DMS153 treated with DMSO at 0.1 percent for 48 hours (cell line): ENCODE measurements around the gene CNTN4.

Experiments
- DNase-seq: peaks from one replicate; lab custom pipeline; 2025; ENCODE audit not compliant: unreplicated experiment; lab: John Stamatoyannopoulos, UW

CNTN4 gene

DNA sequence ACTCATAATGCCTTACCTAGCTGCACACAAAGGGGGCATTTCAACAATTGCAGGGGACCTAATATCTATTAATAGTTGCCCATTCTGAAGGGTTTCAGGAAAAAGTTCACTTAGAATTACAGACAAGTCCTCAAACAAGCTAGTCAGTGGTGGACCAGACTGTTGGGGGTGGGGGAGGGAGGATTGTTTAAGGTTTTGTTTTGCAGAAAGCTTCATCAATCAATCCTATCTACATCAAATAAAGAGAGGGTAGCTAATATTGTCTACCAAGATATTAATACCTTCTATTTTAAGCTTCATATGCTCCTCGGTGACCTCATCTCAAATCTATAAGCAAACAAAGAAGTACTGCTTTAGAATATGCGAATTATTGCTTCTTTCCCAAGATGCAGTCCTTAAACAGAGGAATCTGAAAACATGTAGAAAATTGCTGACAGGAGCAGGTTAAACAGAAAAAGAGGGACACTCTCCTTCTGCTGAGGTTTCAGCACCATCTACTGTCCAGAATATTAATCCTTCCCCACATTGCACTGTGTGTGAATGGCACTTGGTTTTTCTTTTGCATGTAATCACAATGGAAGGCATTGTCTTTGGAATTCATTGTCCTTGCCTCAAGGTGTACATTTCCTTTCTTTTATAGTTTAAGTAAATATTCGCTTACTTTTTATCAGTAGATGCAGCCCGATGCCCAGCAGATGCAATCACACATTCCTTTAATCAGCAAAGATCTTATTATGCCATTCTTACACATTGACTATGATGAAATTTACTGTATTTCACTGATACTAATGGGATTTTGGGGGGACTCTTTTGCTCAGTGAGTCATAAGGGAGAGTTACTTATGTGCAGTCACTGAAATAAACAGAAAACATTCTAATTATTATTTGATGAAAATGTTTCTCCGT lies 916.8 kb downstream of the CNTN4 start:
- DNase-seq: no peak

DNA sequence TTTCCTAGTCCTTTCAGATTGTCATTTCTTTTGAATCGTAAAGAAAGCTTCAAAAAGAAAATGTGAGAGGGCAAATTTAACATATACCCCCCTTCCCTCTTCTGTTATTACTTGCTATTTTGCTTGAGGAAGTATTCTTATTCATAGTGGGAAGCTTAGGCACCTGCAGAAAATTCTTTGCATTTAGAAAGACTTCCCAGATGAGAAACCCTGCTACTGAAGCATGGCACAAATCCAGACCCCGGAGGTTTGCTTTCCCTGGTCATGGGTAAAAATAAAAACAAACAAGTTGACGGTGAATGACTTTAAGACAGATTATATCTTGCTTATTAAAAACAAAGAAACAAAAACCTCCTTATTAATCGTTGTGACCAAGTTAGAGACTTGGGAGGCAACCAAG lies 917.6 kb downstream of the CNTN4 start:
- no peak for DNase-seq

DNA sequence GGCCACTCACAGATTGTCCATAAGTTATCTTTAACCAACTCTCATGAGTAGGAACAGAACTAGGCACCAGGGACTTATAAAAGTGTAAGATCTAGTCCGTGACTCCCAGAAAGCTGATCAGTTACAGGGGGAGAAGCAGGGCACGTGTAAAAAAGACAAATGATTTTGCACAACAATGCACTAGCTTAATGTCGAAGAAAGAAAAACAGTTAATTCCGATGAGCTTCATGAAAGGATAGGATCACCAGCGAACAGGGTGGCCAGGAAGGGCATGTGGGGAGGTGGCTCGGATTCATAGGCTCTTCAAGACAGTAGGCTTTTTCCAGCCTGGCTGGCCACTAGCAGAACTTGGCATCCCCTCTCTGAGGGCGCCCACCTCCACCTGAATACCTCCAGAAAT lies 921.5 kb downstream of the CNTN4 start:
- no peak for DNase-seq

DNA sequence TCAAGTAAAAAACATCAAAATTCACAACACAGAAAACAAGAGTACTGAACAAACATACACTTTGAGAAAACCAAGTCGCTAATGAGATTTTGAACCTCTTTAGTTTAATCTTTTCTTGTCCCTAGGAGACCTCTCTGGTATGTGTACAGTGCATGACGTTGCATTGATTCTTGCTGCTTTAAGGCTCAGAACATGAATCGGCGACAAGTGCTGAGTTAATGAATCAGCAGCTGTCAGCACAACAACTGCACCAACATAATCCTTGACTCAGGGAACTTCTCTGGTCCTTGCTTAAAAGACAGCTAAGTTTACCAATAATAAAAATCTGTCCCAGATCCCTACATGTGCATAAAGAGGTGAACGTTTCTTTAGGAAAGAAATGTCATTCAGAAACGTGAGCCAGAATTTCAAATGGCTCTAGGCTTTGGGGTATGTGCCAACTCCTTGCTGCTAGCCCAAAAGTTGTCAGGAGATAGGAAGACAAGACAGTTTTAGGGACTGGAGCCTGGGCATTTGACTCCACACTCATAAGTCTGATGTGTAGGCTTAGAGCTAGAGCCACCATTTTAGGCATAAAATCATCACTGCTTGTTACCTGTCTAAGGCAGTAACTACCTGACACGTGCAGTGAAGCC lies 924.6 kb downstream of the CNTN4 start:
- no peak for DNase-seq

DNA sequence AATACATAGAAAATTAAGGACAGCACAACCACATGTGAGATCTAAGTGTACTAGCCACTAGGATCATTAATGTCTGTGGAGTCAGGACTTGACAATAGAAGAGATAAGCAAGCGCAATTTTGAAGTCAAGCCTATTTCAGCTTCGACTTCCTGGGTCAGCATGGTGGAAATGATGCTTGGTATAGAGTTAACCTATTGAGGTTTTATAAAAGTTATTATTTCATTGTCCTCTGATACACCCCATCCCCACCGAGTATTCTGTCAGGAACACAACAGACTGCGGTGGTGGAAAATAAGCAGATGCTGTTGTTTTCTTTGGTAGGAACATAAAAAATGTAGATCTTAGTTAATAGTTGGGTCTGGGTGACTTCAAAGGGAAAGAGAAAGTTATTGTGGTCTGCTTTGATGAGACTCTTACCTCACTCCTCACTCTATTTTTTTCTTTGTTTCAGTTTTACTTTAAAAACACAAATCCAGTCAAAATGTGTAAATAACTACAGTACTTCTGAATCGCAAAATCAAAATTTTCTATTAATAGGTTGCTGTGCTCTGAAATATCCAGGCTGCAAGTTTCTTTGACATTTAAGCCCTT lies 929.4 kb downstream of the CNTN4 start:
- DNase-seq: no peak

DNA sequence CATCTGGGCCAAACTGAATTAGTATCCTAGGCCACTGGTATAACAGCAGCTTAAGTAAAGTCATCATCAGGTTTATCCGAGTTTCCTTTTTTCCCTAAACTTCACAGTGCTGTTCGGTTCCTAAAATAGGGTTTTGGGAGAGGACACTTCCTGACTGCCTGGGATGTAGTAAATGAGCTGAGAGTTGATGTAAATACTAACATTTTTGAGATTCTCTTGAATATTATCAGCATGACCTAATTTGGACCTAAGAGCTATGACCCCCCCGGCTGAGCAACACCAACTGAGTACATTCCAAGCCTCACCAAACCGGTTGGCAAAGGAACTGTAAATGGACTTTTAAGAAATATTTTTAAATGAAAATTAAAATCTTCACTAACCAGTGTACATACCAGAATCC lies 932.7 kb downstream of the CNTN4 start:
- DNase-seq: no peak

DNA sequence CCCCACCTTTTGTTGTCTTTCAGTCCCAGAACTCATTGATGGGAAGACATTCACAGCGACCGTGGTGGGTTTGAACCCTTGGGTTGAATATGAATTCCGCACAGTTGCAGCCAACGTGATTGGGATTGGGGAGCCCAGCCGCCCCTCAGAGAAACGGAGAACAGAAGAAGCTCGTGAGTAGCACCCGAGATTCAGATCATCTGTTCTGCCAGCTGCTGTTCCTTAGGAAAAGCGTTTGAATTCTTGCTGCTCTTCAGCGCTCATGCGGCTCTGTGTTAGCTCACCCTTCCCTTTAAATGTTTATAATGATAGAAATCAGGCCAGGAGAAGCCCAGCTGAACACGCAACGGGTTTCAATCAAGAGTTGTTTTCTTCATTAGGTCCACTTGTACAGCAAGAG lies 938.5 kb downstream of the CNTN4 start:
- DNase-seq: no peak

DNA sequence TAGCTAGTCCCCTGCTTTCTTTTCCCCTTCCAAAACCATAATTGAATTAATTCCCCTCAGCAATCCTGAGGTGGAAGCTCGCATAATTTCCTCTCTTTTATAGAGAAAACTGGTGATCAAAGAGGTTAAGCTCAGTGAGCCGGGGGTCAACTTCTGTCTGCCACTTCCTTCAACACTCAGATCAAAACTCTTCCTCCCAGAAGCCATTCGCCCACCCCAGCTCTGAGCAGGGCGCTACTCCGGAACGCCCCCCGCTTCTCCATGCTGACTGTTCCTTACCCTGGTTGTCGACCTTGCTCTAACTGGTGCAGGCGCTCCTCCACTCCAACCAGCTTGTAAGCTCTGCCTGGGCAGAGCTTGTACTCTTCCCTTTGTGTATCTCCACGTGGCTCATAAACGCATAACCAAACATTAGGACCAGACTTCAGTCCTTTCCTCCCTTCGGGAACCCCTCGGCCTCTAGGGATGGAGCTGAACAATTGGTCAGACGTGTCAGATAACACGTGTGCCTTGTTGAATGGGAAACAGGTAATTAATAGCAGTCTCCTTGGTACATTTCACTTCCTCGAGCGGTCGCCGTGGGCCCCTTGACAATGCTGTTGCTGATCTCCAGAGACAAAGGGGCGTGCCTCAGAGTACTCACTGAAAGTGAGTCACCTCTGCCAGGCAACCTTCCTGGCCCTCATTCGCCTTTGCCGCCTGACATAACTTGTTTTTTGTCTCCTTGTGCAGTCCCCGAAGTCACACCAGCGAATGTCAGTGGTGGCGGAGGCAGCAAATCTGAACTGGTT lies 939.7 kb downstream of the CNTN4 start:
- DNase-seq: peak; percentile 22

DNA sequence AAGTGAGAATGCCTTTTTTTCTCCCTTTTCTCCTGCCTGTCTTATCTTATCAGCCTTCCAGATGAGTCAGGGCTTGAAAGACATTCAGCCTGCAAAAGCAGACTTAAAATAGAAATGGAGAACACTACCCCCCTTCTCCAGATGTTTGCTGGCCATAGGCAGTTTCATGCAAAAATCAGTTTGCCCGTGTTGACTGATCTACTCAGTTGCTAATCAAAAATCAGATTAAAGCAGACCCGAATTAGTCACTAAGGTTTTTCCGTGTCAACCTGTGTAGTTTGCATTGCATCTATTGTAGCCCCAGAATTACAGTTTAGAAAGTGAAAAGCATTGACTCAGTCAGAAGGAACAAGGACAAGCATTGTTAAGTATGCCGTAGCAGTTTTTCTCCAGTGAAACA lies 955.3 kb downstream of the CNTN4 start:
- no peak for DNase-seq

DNA sequence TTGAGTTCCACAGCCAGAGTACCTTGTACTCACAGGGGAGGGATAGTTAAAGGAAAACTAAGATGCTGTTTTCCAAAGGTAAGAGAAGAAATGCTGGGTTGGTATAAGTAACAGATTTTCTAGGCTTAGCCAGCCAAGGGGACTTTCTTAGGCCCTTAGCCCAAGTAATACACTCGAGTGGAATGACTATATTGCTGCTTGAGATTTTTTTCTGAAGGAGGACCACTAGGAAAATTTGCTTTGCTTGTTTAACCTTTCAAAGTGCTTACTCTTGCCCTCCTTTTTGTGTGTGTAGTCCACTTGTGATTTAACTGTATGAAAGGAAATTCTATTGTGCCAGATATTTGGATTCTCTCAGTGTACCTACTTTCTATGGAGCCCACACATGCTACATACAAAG lies 961.0 kb downstream of the CNTN4 start:
- no peak for DNase-seq

DNA sequence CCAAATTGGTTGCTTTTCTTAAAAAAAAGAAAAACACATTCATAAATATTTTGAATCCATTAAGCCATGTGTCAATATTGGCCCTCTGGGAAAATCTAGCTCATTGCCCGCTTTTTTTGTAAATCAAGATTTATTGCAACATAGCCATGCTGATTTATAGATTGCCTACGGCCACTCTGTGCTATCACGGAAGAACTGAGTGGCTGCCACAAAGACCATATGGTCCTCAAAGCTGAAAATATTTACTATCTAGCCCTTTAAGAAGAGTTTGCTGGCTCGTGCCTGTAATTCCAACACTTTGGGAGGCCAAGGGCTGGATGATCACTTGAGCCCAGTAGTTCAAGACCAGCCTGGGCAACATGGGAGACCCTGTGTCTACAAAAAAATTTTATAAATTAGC lies 965.6 kb downstream of the CNTN4 start:
- DNase-seq: no peak

DNA sequence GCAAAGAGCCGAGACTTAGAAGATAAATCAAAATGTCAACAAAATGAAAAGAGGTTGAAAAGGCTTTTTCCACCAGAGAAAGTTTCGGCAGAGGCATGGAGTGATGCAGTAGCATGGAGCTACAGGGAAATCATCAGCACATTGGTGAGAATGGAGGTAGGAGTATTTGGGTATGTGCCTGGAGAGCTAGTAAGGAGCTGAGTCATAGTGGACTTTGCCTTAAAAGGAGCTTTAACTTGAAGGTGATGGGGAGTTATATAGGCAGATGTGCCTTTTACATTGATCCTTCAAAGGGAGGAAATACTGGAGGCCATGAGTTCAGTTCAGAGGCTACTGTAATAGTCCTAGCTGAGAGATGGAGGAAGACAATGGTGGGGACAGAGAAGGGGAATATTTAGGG lies 967.2 kb downstream of the CNTN4 start:
- DNase-seq: no peak

DNA sequence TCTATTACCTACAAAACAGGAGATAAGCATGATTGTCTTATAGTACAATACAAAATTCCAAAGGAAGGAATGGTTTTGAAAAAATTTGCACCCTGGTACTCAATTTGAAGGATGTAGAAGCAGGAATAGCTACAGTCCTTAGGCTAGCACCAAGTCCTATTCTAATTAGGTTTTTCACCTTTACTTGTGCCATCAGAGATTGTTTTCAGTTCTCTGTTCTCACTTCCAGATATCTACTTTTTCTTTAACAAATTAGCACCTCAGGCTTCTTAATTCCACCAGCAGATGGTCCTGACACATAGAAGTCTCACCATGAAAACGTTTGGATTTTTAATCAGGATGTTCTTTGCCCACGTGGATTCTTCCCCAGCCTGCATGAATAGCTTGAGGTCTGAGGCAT lies 967.7 kb downstream of the CNTN4 start:
- no peak for DNase-seq

DNA sequence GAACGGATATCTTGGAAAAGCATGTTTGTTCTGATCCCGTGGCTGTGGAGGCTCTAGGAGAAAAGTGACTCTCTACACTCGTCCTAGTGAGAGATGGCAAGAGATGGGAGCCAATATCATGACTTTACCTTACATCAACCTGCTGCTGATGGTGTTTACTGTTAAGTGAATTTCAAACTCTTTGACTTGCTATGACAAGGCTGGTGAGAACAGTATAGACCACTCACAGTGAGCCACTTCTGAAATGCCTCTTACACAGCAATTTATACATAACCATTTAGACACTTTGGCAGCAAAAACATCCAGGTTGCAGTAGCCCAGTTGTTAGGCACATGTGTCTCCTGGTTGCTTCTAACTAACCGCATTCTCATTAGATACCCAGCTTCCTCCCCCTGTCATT lies 968.2 kb downstream of the CNTN4 start:
- DNase-seq: no peak

DNA sequence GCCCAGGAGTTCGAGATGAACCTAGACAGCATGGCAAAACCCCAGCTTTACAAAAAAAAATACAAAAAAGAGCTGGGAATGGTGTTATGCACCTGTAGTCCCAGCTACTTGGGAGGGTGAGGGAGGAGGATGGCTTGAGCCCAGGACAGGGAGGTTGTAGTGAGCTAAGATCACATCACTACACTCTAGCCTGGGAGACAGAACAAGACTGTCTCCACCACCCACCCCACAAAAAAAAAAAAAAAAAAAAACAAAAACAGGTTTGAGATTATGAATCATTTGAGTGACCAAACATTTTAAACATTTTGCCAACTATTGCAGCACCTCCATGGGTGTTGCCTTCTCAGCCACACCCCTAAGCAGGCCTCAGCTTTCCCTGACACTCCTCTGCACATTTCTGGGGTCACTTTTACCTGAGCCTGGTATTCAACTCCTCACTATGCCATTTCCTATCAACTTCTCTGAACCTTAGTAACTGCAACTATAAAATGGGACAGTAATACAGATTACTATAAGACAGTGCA lies 969.8 kb downstream of the CNTN4 start:
- no peak for DNase-seq

DNA sequence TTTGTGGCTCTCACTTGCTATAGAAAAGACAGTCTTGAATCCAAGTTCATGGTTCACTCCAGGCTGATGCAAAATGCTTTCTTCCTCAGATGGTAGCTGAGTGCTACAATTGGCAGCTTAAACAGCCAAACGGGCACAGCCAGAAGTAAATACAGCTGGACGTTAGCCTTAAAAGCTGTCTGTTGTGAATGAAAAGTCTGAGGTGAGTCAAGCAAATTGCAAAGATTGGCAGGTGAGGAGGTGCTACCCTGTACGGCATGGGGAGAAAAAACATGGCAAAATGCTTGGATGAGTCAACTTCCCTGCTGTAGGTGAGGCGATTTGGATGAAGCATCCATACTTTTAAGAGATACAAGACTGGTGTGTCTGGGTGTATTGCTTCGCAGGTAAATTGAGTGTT lies 971.1 kb downstream of the CNTN4 start:
- DNase-seq: no peak

DNA sequence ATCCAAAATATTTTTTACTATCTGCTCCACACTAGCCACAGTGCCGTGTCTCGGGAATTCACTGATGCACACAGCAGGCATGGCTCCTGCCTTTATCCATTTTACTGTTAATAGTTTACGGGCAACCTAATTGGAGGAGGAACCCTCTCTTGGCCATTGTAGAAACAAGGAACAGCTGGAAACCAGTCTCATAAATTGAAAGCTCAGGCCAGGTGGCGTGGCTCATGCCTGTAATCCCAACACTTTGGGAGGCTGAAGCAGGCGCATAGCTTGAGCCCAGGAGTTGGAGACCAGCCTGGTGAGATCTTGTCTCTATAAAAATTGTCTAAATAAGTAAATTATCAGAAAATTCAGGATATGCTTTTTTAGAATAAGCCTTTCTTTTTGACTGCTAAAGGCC lies 972.5 kb downstream of the CNTN4 start:
- DNase-seq: no peak

DNA sequence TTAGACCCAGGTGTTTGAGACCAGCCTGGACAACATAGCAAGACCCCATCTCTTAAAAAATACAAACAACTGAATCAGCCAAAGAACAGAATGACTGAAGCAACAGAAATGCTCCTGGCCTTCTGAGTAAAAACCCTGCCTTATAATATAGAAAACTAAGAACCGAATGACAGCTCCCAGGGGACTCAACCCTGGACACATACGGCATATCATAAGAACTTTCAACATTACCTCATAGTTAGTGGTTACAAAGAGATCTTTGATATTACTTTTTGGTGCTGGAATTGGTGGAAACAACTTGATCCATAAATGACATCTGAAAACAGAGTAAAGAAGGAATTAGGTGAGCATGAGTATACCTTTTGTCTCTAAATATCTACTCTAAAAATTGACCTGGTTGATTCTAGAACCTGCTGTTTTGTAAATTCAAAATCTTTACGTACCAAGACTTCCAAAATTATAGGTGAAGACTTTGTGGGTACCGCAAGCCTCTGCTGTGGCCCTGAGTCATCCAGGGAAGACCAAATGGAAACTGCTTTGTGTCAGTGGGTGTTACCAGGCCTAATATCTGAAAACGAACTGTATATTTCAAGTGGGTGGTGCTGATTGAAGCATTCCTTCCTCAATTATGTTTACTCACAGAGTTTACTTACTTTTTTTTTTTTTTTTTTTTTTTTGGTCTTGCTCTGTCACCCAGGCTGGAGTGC lies 976.0 kb downstream of the CNTN4 start:
- DNase-seq: no peak

DNA sequence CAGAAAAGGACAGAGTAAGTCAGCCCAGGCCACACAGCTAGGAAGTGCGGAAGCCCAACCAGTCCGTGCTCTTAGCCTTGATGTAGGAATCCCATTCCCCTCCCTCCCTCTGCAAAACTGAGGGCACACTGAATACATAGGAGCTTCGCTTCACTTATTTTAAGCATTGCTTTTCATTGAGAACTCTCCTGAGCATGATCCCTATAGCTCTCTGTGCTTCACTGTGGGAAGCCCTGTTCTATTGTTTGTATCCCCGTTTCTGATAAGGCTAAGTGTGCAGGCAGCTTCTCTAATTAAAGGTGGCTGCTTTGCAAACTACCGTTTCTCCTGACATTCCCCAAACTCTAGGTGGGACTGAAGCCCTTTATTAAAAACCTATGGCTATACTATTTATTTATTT lies 981.6 kb downstream of the CNTN4 start:
- DNase-seq: no peak

DNA sequence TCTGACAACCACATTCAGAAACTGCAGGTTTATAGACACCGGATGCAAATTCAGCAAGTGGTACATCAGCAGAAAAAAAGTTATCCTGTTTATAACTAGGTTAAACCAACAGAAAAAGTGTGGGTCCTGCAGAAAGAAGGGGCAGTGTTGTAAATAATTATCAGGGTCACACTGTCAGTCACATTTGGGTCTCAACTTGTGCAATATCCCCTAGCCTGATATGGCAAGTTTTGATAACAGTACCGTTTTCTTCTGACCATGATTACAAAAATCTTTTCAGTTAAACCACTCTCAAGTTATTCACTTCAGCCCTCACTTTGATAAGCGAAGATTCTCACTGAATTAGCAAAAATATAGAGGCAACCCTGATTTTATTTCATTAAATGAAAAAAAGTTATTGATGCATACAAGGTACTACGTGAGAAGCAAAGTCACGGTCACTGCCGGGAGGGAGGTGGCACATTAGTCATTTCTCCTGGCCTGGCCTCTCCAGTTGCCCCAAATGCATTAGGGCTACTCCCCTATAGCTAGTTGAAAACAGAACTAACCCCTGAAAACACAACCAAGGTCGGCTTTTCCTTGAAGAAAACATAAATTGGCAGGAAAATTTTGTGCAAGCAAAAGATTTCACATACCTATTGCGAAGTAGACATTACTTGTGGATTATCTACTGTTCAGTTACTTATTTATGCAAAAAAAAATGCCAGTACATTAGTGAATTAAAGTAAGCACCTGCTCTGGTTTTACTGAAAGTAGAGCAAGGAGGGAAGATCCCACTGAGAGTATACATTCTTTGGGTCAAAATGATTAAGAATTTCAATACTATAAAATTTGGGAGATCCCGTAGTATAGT lies 982.9 kb downstream of the CNTN4 start:
- no peak for DNase-seq
